ENCODE data around the gene CTDSP1. TPM values are rescaled to one million over a fixed set of nuclear protein-coding genes. Genes with fewer than 3 reads are reported as not detected.

The CTDSP1 gene
- polyA plus RNA-seq, 1 of the 3 experiments (the other 2 are of a cell fraction) = 88.0 TPM

DNA sequence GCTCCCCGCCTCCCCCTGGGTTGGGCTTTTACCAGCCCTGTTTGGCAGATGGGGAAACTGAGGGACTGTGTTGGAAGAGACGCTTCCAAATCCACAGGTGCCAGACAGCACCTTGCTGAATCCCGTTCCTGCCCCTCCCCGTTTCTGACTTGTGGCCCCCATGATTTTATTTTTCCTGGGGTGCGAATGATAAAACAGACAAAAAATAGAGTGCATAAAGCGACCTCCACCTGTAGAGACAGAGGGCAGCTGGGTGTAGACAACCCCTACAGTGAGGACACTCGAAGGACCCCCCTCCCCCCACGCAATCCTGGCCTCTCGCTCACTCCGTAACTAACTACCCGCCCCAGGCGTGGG, 2.2 kb upstream of the CTDSP1 start:
- no peaks in the 10 kb centered on the region for H3K27me3 ChIP-seq (ENCODE audit: insufficient read depth)
- peak overlapping the region; percentile 34 to 95; a peak in 3 of 4 replicates for H3K27ac ChIP-seq (ENCODE audit: low read depth in 2 of 2, low read length in 1 of 2)
- H3K9me3 ChIP-seq = no peaks in the 10 kb centered on the region
- 28% methylated on average over 9 of the region's 12 CpGs for WGBS (ENCODE audit: low lambda C conversion rate)
- peaks cover 17% of the 10 kb centered on the region for H3F3A ChIP-seq (replicated peaks; ENCODE audit: insufficient read depth)
- peaks cover 21 to 33% of the 10 kb centered on the region in 2 experiments; a peak in 3 of 4 replicates for H3K4me1 ChIP-seq (ENCODE audit: control insufficient read depth in 1 of 2, insufficient read depth in 2 of 2, low read depth in 1 of 2, low read length in 1 of 2)
- peaks cover 37% of the 10 kb centered on the region for H3K79me2 ChIP-seq (ENCODE audit: insufficient read depth)
- H3K36me3 ChIP-seq (replicated peaks in 1 of 2; ENCODE audit: control insufficient read depth in 1 of 2, insufficient read depth in 2 of 2, low read length in 1 of 2) = peaks cover 0 to 11% of the 10 kb centered on the region in 2 experiments
- POLR2A ChIA-PET = interaction anchor here (1.1 kb wide), 1 partner anchor 9 kb away, joined by 3 read pairs; no protein-coding TSS in a partner anchor
- H3K4me3 ChIP-seq (ENCODE audit: low read depth in 2 of 2, low read length in 1 of 2) = peak overlapping the region; percentile 88 to 92; a peak in 3 of 4 replicates
- peak overlapping the region; percentile 7; the same call in 1 of the 2 replicates for H2AFZ ChIP-seq (ENCODE audit: low read depth)
- no peak for DNase-seq
- peak overlapping the region; percentile 94; the same call in 1 of the 2 replicates for H3K9ac ChIP-seq
- no peaks in the 10 kb centered on the region for H3K9me2 ChIP-seq
- CTCF ChIA-PET = interaction anchor here (0.7 to 5.3 kb wide), 7 partner anchors 8 to 127 kb away, joined by 3 to 31 read pairs (median 17); partner anchors contain the start of genes AAMP, CATIP and PNKD
- peak overlapping the region; percentile 87 for H3K4me2 ChIP-seq
- no peak for TF ChIP-seq JUND (IDR thresholded peaks at IDR 0.05)
- TF ChIP-seq EP300 (IDR thresholded peaks at IDR 0.05; ENCODE audit: borderline replicate concordance in 1 of 2, low read depth in 1 of 2, low read length in 1 of 2) = no peak
- TF ChIP-seq, protein P1, sequence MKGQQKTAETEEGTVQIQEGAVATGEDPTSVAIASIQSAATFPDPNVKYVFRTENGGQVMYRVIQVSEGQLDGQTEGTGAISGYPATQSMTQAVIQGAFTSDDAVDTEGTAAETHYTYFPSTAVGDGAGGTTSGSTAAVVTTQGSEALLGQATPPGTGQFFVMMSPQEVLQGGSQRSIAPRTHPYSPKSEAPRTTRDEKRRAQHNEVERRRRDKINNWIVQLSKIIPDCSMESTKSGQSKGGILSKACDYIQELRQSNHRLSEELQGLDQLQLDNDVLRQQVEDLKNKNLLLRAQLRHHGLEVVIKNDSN (IDR thresholded peaks at IDR 0.05; ENCODE audit: borderline replicate concordance, low read depth) = no peak
- TF ChIP-seq NFIC (IDR thresholded peaks at IDR 0.05; ENCODE audit: borderline replicate concordance) = no peak
- peaks cover 5% of the 10 kb centered on the region; the same call in 1 of the 2 replicates for H4K20me1 ChIP-seq (ENCODE audit: insufficient read depth)

DNA sequence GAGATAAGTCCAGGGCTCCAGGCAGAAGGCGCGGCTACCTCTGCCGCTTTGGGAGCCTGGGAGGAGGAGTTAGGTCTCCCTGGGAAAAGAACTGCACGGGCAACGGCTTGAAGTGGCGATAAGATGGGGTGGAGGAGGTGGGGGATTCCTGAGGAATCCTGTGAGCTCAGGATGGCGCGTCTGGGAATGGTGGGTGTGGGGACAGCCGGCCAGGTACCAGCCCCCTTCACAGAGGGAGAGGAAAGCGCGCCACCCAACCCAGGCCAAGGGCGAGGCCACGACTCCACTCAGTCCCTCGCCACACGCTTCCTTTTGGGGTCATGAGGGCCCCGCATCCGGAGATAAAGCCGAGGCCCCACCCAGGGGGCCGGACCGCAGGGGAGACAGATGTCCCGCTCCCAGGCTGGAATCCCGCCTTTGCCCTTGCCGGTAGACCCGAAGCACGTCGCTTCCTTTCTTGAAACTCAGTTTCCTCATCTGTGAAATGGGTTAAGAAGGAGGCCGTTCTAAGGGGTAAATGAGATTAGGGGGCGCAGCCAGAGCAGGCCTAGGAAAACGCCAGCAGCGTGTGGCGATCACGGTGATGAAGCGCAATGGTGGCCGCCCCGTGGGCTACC, 1.7 kb upstream of the CTDSP1 start:
- peak; percentile 44 for DNase-seq
- peaks cover 21 to 33% of the 10 kb centered on the region in 2 experiments; a peak in 3 of 4 replicates for H3K4me1 ChIP-seq (ENCODE audit: control insufficient read depth in 1 of 2, insufficient read depth in 2 of 2, low read depth in 1 of 2, low read length in 1 of 2)
- peaks cover 5% of the 10 kb centered on the region; the same call in 1 of the 2 replicates for H4K20me1 ChIP-seq (ENCODE audit: insufficient read depth)
- peaks cover 17% of the 10 kb centered on the region for H3F3A ChIP-seq (replicated peaks; ENCODE audit: insufficient read depth)
- ChIA-PET POLR2A (interaction anchor here (1.1 kb wide), 1 partner anchor 9 kb away, joined by 3 read pairs; no protein-coding TSS in a partner anchor), CTCF (interaction anchor here (2.9 to 5.3 kb wide), 3 partner anchors 96 to 127 kb away, joined by 17 to 31 read pairs (median 27); partner anchors contain the start of genes AAMP and PNKD)
- TF ChIP-seq FOXJ3 (CRISPR knock-in tag; IDR thresholded peaks at IDR 0.05) (no peak), YY1 (IDR thresholded peaks at IDR 0.05; ENCODE audit: low read depth) (0 out of 2 replicates have a peak, but pooled peaks have one; percentile 43)
- TF ChIP-seq, protein P2, sequence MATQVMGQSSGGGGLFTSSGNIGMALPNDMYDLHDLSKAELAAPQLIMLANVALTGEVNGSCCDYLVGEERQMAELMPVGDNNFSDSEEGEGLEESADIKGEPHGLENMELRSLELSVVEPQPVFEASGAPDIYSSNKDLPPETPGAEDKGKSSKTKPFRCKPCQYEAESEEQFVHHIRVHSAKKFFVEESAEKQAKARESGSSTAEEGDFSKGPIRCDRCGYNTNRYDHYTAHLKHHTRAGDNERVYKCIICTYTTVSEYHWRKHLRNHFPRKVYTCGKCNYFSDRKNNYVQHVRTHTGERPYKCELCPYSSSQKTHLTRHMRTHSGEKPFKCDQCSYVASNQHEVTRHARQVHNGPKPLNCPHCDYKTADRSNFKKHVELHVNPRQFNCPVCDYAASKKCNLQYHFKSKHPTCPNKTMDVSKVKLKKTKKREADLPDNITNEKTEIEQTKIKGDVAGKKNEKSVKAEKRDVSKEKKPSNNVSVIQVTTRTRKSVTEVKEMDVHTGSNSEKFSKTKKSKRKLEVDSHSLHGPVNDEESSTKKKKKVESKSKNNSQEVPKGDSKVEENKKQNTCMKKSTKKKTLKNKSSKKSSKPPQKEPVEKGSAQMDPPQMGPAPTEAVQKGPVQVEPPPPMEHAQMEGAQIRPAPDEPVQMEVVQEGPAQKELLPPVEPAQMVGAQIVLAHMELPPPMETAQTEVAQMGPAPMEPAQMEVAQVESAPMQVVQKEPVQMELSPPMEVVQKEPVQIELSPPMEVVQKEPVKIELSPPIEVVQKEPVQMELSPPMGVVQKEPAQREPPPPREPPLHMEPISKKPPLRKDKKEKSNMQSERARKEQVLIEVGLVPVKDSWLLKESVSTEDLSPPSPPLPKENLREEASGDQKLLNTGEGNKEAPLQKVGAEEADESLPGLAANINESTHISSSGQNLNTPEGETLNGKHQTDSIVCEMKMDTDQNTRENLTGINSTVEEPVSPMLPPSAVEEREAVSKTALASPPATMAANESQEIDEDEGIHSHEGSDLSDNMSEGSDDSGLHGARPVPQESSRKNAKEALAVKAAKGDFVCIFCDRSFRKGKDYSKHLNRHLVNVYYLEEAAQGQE (IDR thresholded peaks at IDR 0.05; ENCODE audit: low read depth, low read length) = no peak
- H2AFZ ChIP-seq (ENCODE audit: low read depth) = peak overlapping the region; percentile 7; the same call in 1 of the 2 replicates
- H3K9me3 ChIP-seq = no peaks in the 10 kb centered on the region
- H3K9ac ChIP-seq = peak overlapping the region; percentile 94; the same call in 1 of the 2 replicates
- 43% methylated on average over 28 of the region's 35 CpGs for WGBS (ENCODE audit: low lambda C conversion rate)
- peaks cover 38% of the 10 kb centered on the region for H3K79me2 ChIP-seq (ENCODE audit: insufficient read depth)
- peak overlapping the region; percentile 87 for H3K4me2 ChIP-seq
- H3K9me2 ChIP-seq = no peaks in the 10 kb centered on the region
- no peaks in the 10 kb centered on the region for H3K27me3 ChIP-seq (ENCODE audit: insufficient read depth)
- H3K27ac ChIP-seq (ENCODE audit: low read depth in 2 of 2, low read length in 1 of 2) = peak overlapping the region; percentile 28 to 95; a peak in 3 of 4 replicates
- peaks cover 0 to 16% of the 10 kb centered on the region in 2 experiments for H3K36me3 ChIP-seq (replicated peaks in 1 of 2; ENCODE audit: control insufficient read depth in 1 of 2, insufficient read depth in 2 of 2, low read length in 1 of 2)
- peak overlapping the region; percentile 88 to 92 for H3K4me3 ChIP-seq (ENCODE audit: low read depth in 2 of 2, low read length in 1 of 2)
